HCT116 (cell line): ENCODE results near the gene PHTF1. TPM values are rescaled to one million over a fixed set of nuclear protein-coding genes. Genes with fewer than 3 reads are reported as not detected.

Source experiments
- ATAC-seq: fragments of 200-7000 bp; cut with Tn5 transposase; 2 replicates; pipeline ENCODE4 v1.9.1; 2020; ENCODE audit warnings: mild to moderate bottlenecking, moderate library complexity
- BruUV-seq: library from RNA; stranded (reverse); fragments of 400-500 nt; replicated peaks from 2 replicates; lab custom pipeline; 2021; lab: Mats Ljungman, UMichigan
- CTCF ChIA-PET: fragments of 300-600 bp; sonication (Branson Sonifier 250); formaldehyde crosslinking; loops from one replicate; lab custom pipeline; 2021; ENCODE audit warnings: antibody characterized with exemption; lab: Charles Lee
- POLR2A ChIA-PET: fragments of 300-600, 350-600 bp; sonication (Branson Sonifier 250); formaldehyde crosslinking; loops from one replicate; lab custom pipeline; 2021; ENCODE audit warnings: antibody characterized with exemption; lab: Charles Lee
- RAD21 ChIA-PET, 2 experiments: fragments of 300-600 bp; sonication (Branson Sonifier 250); formaldehyde crosslinking; loops; one replicate each; lab custom pipeline; 2023; ENCODE audit warnings: low total read pairs in 2 of 2; ENCODE audit not compliant: uncharacterized antibody in 2 of 2, unreplicated experiment in 2 of 2, low non-redundant PET in 1 of 2; lab: Charles Lee
- DNase-seq: peaks from one replicate; pipeline ENCODE4 v3.0.0-alpha.2; 2010; ENCODE audit warnings: low read depth, low spot score
- H2AFZ ChIP-seq: fragments of 200-600 bp; shearing (Covaris generic), sonication (generic); 2 replicates; pipeline ENCODE4 v1.6.1; 2017; ENCODE audit warnings: low read depth, mixed run types, mixed read lengths, antibody characterized with exemption, low read length; ENCODE audit not compliant: poor library complexity, severe bottlenecking
- H3K27ac ChIP-seq: 2 replicates; pipeline ENCODE4 v1.5.1; 2012; ENCODE audit warnings: low read depth, low read length
- H3K27me3 ChIP-seq: fragments of 200-600 bp; sonication (generic); 2 replicates; pipeline ENCODE4 v1.6.1; 2016; ENCODE audit warnings: mixed run types, low read length, mixed read lengths; ENCODE audit not compliant: insufficient read depth
- H3K36me3 ChIP-seq, 2 experiments: fragments of 200-500 bp in 1 of 2; fragments of 200-600 bp in 1 of 2; sonication (Bioruptor generic) in 1 of 2; sonication (generic) in 1 of 2; 2 replicates each; pipeline versions ENCODE4 v1.5.1 to v1.6.1; 2014 to 2016; ENCODE audit warnings: low read length in 2 of 2, inconsistent platforms in 1 of 2, mixed read lengths in 1 of 2, mixed run types in 1 of 2; ENCODE audit not compliant: insufficient read depth in 2 of 2, control insufficient read depth in 1 of 2
- H3K4me1 ChIP-seq, 2 experiments: fragments of 200-600 bp in 1 of 2; sonication (generic) in 1 of 2; 2 replicates each; pipeline versions ENCODE4 v1.5.1 to v1.6.1; 2012 to 2017; ENCODE audit warnings: low read length in 2 of 2, inconsistent platforms in 1 of 2, mild to moderate bottlenecking in 1 of 2, mixed read lengths in 1 of 2, mixed run types in 1 of 2, moderate library complexity in 1 of 2; ENCODE audit not compliant: insufficient read depth in 2 of 2, control insufficient read depth in 1 of 2
- H3K4me2 ChIP-seq: fragments of 200-600 bp; sonication (generic); 2 replicates; pipeline ENCODE4 v1.6.1; 2017; ENCODE audit warnings: mixed run types, low read length, mixed read lengths
- H3K4me3 ChIP-seq, 2 experiments: fragments of 200-600 bp in 1 of 2; sonication (generic) in 1 of 2; replicated peaks in 1 of 2; 2 replicates each; pipeline ENCODE4 v1.5.1; 2011 to 2016; ENCODE audit warnings: low read length in 2 of 2, control low read depth in 1 of 2, low read depth in 1 of 2, mild to moderate bottlenecking in 1 of 2, mixed read lengths in 1 of 2, mixed run types in 1 of 2
- H3K79me2 ChIP-seq: fragments of 200-600 bp; sonication (generic); 2 replicates; pipeline ENCODE4 v1.6.1; 2017; ENCODE audit warnings: mild to moderate bottlenecking, mixed run types, low read length, moderate library complexity, mixed read lengths; ENCODE audit not compliant: insufficient read depth
- H3K9ac ChIP-seq: fragments of 200-600 bp; sonication (generic); 2 replicates; pipeline ENCODE4 v1.6.1; 2016; ENCODE audit warnings: low read length, mixed read lengths
- H3K9me2 ChIP-seq: fragments of 200-600 bp; sonication (generic), shearing (Covaris generic); 2 replicates; pipeline ENCODE4 v1.6.1; 2017; ENCODE audit warnings: mixed run types, mild to moderate bottlenecking, moderate library complexity; ENCODE audit not compliant: insufficient read depth
- H3K9me3 ChIP-seq, 2 experiments: fragments of 200-500 bp in 1 of 2; fragments of 200-600 bp in 1 of 2; sonication (Bioruptor generic) in 1 of 2; sonication (generic) in 1 of 2; 2 replicates each; pipeline ENCODE4 v1.6.1; 2014 to 2017; ENCODE audit warnings: low read length in 2 of 2, mixed read lengths in 2 of 2, inconsistent platforms in 1 of 2, low read depth in 1 of 2, mild to moderate bottlenecking in 1 of 2, mixed run types in 1 of 2, moderate library complexity in 1 of 2; ENCODE audit not compliant: control insufficient read depth in 1 of 2, insufficient read depth in 1 of 2
- H4K20me1 ChIP-seq: fragments of 200-600 bp; sonication (generic), shearing (Covaris generic); 2 replicates; pipeline ENCODE4 v1.6.1; 2017; ENCODE audit warnings: mixed run types, mild to moderate bottlenecking, moderate library complexity; ENCODE audit not compliant: insufficient read depth
- CBX3 ChIP-seq: IDR thresholded peaks from 2 replicates; pipeline ENCODE4 v1.6.1; 2012; ENCODE audit warnings: low read depth
- EGR1 ChIP-seq: IDR thresholded peaks from 2 replicates; pipeline ENCODE4 v1.6.1; 2012; ENCODE audit warnings: low read depth
- ELF1 ChIP-seq: IDR thresholded peaks from 2 replicates; pipeline ENCODE4 v1.6.1; 2012; ENCODE audit warnings: low read depth, borderline replicate concordance
- EZH2phosphoT487 ChIP-seq: fragments of 200-600 bp; IDR thresholded peaks from 2 replicates; pipeline ENCODE4 v1.6.1; 2018; ENCODE audit warnings: antibody characterized with exemption, borderline replicate concordance
- JUND ChIP-seq: IDR thresholded peaks from 2 replicates; pipeline ENCODE4 v1.6.1; 2012
- MAX ChIP-seq: IDR thresholded peaks from 2 replicates; pipeline ENCODE4 v1.6.1; 2012
- REST ChIP-seq: IDR thresholded peaks from 2 replicates; pipeline ENCODE4 v1.6.1; 2012; ENCODE audit warnings: low read depth
- SRF ChIP-seq: IDR thresholded peaks from 2 replicates; pipeline ENCODE4 v1.6.1; 2012; ENCODE audit warnings: low read depth
- YY1 ChIP-seq: IDR thresholded peaks from 2 replicates; pipeline ENCODE4 v1.6.1; 2011; ENCODE audit warnings: low read length, low read depth, moderate library complexity, mild to moderate bottlenecking; ENCODE audit not compliant: insufficient replicate concordance; ENCODE audit errors: extremely low read depth
- ZBTB33 ChIP-seq: IDR thresholded peaks from 2 replicates; pipeline ENCODE4 v1.6.1; 2011; ENCODE audit warnings: mild to moderate bottlenecking, low read length, moderate library complexity; ENCODE audit not compliant: insufficient replicate concordance; ENCODE audit errors: extremely low read depth
- intact Hi-C: fragments of 100-400 bp; cut with micrococcal nuclease; formaldehyde crosslinking; loops from 2 replicates; pipeline ENCODE4 v1.10.0; 2022
- total RNA-seq: library from RNA; stranded (reverse); gene quantifications from one replicate; pipeline ENCODE4 v1.2.1, GENCODE V29; 2021; ENCODE audit not compliant: unreplicated experiment

The PHTF1 gene
- total RNA-seq, 1 experiment from 2014 or later = 11.4 TPM

GRCh38 chr1:113684153-113684541 is 75.1 kb downstream of the PHTF1 start:
- H3K4me1 ChIP-seq = no peaks in the 10 kb centered on the region
- POLR2A ChIA-PET = no interaction called here
- H4K20me1 ChIP-seq = no peaks in the 10 kb centered on the region
- H3K4me3 ChIP-seq = no peak overlapping the region
- intact Hi-C loops = no loop called here
- H3K9me2 ChIP-seq = no peaks in the 10 kb centered on the region
- ATAC-seq = no peak
- no peak overlapping the region for H3K27ac ChIP-seq
- no peaks in the 10 kb centered on the region for H3K9me3 ChIP-seq
- H3K79me2 ChIP-seq = no peaks in the 10 kb centered on the region
- no peak for DNase-seq
- RAD21 ChIA-PET = no interaction called here
- H3K36me3 ChIP-seq = no peaks in the 10 kb centered on the region
- H2AFZ ChIP-seq = no peak overlapping the region
- no peak overlapping the region for H3K9ac ChIP-seq
- no peak overlapping the region for H3K4me2 ChIP-seq
- BruUV-seq = no TSS peak
- CTCF ChIA-PET = interaction anchor here (0.7 kb wide), 1 partner anchor 599 kb away, joined by 3 read pairs; no protein-coding TSS in a partner anchor
- TF ChIP-seq EZH2phosphoT487 (no peak), ZBTB33 (no peak), MAX (no peak), CBX3 (no peak), REST (no peak), EGR1 (no peak), SRF (no peak), ELF1 (no peak), JUND (no peak), YY1 (no peak)
- no peaks in the 10 kb centered on the region for H3K27me3 ChIP-seq
